CD4-positive, alpha-beta T cell treated with Interleukin-10 for 1 hour (primary cell): ENCODE data around the gene MYO1G.
"Not testable (repeated sequence)": the region's sequence is repeated elsewhere in the genome, so short reads cannot be mapped to it uniquely, and the experiment has no call there.

Source experiments
- DNase-seq: peaks from one replicate; pipeline ENCODE4 v3.0.0-alpha.2; 2020

The MYO1G gene

GRCh38 chr7:44935016-44935415 lies 43.8 kb downstream of the MYO1G start:
- DNase-seq = no peak

DNA sequence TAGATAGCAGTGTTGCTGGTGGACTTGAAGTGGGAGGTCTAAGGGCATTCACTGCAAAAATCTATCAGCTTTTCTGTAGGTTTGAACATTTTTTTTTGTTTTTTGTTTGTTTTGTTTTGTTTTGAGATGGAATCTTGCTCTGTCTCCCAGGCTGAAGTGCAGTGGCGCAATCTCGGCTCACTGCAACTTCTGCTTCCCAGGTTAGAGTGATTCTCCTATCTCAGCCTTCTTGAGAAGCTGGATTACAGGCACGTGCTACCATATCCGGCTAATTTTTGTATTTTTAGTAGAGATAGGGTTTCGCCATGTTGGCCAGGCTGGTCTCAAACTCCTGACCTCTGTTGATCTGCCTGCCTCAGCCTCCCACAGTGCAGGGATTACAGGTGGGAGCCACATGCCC lies 44.3 kb downstream of the MYO1G start:
- DNase-seq = not testable (repeated sequence)

GRCh38 chr7:44930921-44931320 lies 47.9 kb downstream of the MYO1G start:
- DNase-seq = no peak

GRCh38 chr7:44922351-44922694 lies 56.5 kb downstream of the MYO1G start:
- no peak for DNase-seq

DNA sequence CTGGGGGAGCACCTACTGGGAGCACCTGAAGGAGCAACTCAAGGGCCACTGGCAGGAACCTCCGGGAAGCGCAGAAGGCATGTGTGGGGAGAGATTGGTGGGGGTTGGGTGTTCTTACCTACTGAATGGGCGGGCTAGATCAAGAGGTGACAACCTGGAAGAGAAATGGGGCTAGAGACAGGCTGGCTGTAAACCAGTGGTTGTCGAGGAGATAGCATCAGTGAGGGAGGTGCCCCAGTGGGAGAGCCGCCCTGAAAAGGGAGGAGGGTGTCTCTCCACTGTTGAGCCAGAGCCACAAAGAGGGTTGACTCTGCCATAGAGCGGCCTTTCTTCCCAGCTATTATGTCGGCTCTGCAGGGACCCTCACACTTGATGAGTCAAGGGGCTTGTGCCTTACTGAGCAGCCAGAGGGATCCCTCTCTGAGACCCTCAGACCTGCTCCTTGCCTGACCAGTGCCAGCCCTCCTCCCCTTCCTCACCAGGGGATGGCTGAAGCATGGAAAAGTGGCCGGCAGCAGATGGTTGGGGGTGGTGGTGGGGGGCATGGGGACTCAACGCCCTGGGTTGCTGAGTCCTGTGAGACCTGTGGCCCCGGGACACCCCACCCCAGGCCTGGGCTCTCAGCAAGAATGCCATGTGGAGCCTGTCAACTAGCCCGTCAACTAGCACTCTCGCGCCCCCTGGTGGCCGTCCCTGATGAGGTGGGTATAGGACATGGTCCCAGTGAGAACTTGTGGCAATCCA lies 57.0 kb downstream of the MYO1G start:
- peak; percentile 91 for DNase-seq

DNA sequence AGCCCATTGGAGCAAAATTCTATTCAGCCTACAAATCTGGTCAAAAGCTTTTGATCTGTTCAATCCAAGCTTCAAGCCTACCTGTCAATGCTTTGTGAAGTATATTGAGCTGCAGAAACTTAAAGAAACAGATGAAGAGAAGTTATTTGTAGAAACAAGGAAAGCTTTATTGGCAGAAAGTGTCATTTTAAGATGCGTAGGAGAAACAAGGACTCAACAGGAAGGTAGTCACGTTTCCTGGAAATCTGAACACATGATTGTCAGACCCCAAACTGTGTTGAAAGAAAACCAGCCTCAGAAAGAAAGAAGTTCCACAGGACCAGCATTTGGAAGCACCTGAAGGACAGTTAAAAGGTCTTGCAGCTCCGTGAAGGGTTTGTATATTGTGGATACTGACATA lies 58.7 kb downstream of the MYO1G start:
- no peak for DNase-seq

DNA sequence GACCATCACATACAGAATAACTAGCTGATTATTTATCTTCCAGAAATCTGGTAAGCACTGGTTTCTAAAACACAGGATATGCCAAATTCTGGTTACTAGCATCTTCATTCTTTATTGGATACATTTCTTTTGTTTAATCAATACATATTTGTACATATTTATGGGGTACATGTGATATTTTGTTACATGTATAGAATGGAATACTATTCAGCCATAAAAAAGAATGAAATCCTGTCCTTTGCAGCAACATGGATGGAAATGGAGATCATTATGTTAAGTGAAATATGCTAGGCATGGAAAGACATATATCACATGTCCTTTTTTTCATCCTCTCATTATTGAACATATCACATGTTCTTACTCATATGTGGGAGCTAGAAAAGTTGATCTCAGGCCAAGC lies 60.8 kb downstream of the MYO1G start:
- no peak for DNase-seq

GRCh38 chr7:44917465-44917864 lies 61.4 kb downstream of the MYO1G start:
- DNase-seq = no peak

GRCh38 chr7:44914992-44915607 lies 63.7 kb downstream of the MYO1G start:
- DNase-seq = peak; percentile 81

DNA sequence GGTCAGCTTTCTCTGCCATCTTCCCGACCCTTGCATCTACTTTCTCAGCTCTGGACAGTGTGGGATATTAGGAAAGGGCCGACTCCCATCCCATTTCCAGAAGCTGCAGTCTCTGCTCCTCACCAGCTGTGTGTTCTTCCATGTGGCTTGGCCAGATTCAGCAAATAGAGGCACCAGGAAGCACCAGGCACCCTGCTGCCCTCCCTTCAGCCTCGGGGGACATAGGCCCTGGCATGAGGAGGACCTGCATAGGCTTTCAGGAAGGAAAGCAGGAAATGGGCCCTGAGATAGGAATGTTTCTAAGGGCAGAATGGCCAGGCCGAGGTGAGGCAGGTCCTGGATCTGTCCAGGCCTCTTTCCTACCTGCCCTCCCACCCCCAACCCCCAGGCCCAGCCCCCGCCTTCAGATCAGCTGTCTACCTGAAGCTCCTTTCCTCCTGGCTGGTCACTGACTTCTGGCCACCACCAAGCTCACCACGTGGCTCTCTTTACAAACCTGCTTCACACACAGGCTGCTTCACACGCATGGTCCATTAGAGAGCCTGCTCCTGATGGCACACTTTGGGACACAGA lies 66.0 kb downstream of the MYO1G start:
- no peak for DNase-seq
